ENCODE results near the gene LRP1B.

- TF ChIP-seq CTCF (IDR thresholded peaks at IDR 0.05) (no peak), POLR2A (IDR thresholded peaks at IDR 0.05) (no peak)
These were observed 665.8 kb downstream of the LRP1B start for GRCh38 chr2:141464995-141465394.

Measured in right lobe of liver (tissue), 4 donors.